HG03064 (cell line): ENCODE measurements around the gene KIF16B.
A peak's percentile ranks its signal among the peaks of the same experiment; 100 is the strongest.
"Not testable (repeated sequence)": the region's sequence is repeated elsewhere in the genome, so short reads cannot be mapped to it uniquely, and the experiment has no call there.

Source experiments
- ATAC-seq: cut with Tn5 transposase; IDR thresholded peaks from one replicate; pipeline ENCODE4 v1.9.1; 2021; ENCODE audit warnings: low read depth; ENCODE audit not compliant: unreplicated experiment

The KIF16B gene

GRCh38 chr20:16596404-16596803, 23.2 kb upstream of the KIF16B start:
- ATAC-seq = not testable (repeated sequence)

- no peak for ATAC-seq
Observed at GRCh38 chr20:16595376-16595775, 22.1 kb upstream of the KIF16B start.

- ATAC-seq = no peak
Observed at GRCh38 chr20:16590041-16590633, 16.9 kb upstream of the KIF16B start.

- ATAC-seq = no peak
Observed at GRCh38 chr20:16589623-16590022, 16.4 kb upstream of the KIF16B start.

GRCh38 chr20:16588241-16588640, 15.0 kb upstream of the KIF16B start:
- no peak for ATAC-seq

- ATAC-seq = no peak
Observed at GRCh38 chr20:16587066-16587465, 13.8 kb upstream of the KIF16B start.

- no peak for ATAC-seq
Observed at GRCh38 chr20:16583474-16583873, 10.2 kb upstream of the KIF16B start.

- ATAC-seq = no peak
Observed at GRCh38 chr20:16581241-16581640, 8.0 kb upstream of the KIF16B start.

GRCh38 chr20:16580620-16581019, 7.4 kb upstream of the KIF16B start:
- ATAC-seq = no peak

GRCh38 chr20:16580147-16580546, 6.9 kb upstream of the KIF16B start:
- ATAC-seq = no peak

- ATAC-seq = no peak
Observed at GRCh38 chr20:16576219-16576618, 3.0 kb upstream of the KIF16B start.

- ATAC-seq = no peak
Observed at GRCh38 chr20:16575390-16576140, 2.3 kb upstream of the KIF16B start.

GRCh38 chr20:16574656-16575355, 1.6 kb upstream of the KIF16B start:
- peak; percentile 66 for ATAC-seq

- no peak for ATAC-seq
Observed at GRCh38 chr20:16571333-16571732, 1.9 kb downstream of the KIF16B start.

GRCh38 chr20:16569246-16570153, 3.7 kb downstream of the KIF16B start:
- ATAC-seq = no peak

- ATAC-seq = no peak
Observed at GRCh38 chr20:16566080-16566479, 7.2 kb downstream of the KIF16B start.

- not testable (repeated sequence) for ATAC-seq
Observed at GRCh38 chr20:16564079-16564478, 9.2 kb downstream of the KIF16B start.

- no peak for ATAC-seq
Observed at GRCh38 chr20:16563066-16563806, 10.0 kb downstream of the KIF16B start.

- no peak for ATAC-seq
Observed at GRCh38 chr20:16562259-16562658, 11.0 kb downstream of the KIF16B start.

- no peak for ATAC-seq
Observed at GRCh38 chr20:16560661-16561060, 12.6 kb downstream of the KIF16B start.
